Karpas-422 (cell line): ENCODE results near the gene RGS6. TPM values are rescaled to one million over a fixed set of nuclear protein-coding genes. Genes with fewer than 3 reads are reported as not detected.

Source experiments
- DNase-seq: peaks from one replicate; pipeline ENCODE4 v3.0.0-alpha.2; 2015
- H2AFZ ChIP-seq: fragments of 200-600 bp; sonication (generic); 2 replicates; pipeline ENCODE4 v1.6.1; 2014; ENCODE audit warnings: antibody characterized with exemption, low read length, mixed read lengths
- H3K27ac ChIP-seq: fragments of 200-600 bp; sonication (generic); 2 replicates; pipeline ENCODE4 v1.5.1; 2014; ENCODE audit warnings: mild to moderate bottlenecking, low read length, moderate library complexity
- H3K27me3 ChIP-seq: fragments of 200-600 bp; sonication (generic); 2 replicates; pipeline ENCODE4 v1.6.1; 2014; ENCODE audit warnings: low read length, mixed read lengths
- H3K36me3 ChIP-seq: fragments of 200-600 bp; sonication (generic); 2 replicates; pipeline ENCODE4 v1.6.1; 2014; ENCODE audit warnings: low read length, mixed read lengths; ENCODE audit not compliant: insufficient read depth
- H3K4me1 ChIP-seq: fragments of 200-600 bp; sonication (generic); 2 replicates; pipeline ENCODE4 v1.6.1; 2014; ENCODE audit warnings: mild to moderate bottlenecking, low read length, mixed read lengths
- H3K4me2 ChIP-seq: fragments of 200-600 bp; sonication (generic); 2 replicates; pipeline ENCODE4 v1.6.1; 2014; ENCODE audit warnings: low read length, low read depth, mild to moderate bottlenecking; ENCODE audit not compliant: poor library complexity, severe bottlenecking
- H3K4me3 ChIP-seq: fragments of 200-600 bp; sonication (generic); 2 replicates; pipeline ENCODE4 v1.5.1; 2014; ENCODE audit warnings: mild to moderate bottlenecking, antibody characterized with exemption, low read length, mixed read lengths
- H3K79me2 ChIP-seq: fragments of 200-600 bp; sonication (generic); 2 replicates; pipeline ENCODE4 v1.6.1; 2014; ENCODE audit warnings: mild to moderate bottlenecking, low read length, mixed read lengths
- H3K9ac ChIP-seq: fragments of 200-600 bp; sonication (generic); 2 replicates; pipeline ENCODE4 v1.6.0; 2014; ENCODE audit warnings: low read length
- H3K9me2 ChIP-seq: fragments of 200-600 bp; sonication (generic), shearing (Covaris generic); replicated peaks from 2 replicates; pipeline ENCODE4 v1.6.0; 2014; ENCODE audit warnings: mild to moderate bottlenecking, low read length, moderate library complexity; ENCODE audit not compliant: insufficient read depth
- H3K9me3 ChIP-seq: fragments of 300-700, 200-600 bp; sonication (generic); 2 replicates; pipeline ENCODE4 v1.6.1; 2014; ENCODE audit warnings: low read length, mixed read lengths
- H4K20me1 ChIP-seq: fragments of 200-600 bp; sonication (generic); 2 replicates; pipeline ENCODE4 v1.6.1; 2014; ENCODE audit warnings: mild to moderate bottlenecking, antibody characterized with exemption, low read length, low read depth; ENCODE audit not compliant: insufficient read depth
- total RNA-seq: library from RNA; depleted of rRNA; stranded (reverse); fragments of >200 nt; shearing (Covaris generic); gene quantifications from 2 replicates; pipeline ENCODE4 v1.2.3, GENCODE V29; 2014; ENCODE audit warnings: low replicate concordance

The RGS6 gene
- total RNA-seq, 1 experiment from 2014 or later: 0.07 TPM

GRCh38 chr14:72599579-72600470 is 667.6 kb downstream of the RGS6 start:
- Histone ChIP-seq H4K20me1 (peaks cover 7% of the 10 kb centered on the region; the same call in 1 of the 2 replicates), H3K9ac (no peak overlapping the region), H3K4me1 (peaks cover 18% of the 10 kb centered on the region), H3K4me3 (no peak overlapping the region), H3K4me2 (no peak overlapping the region), H3K79me2 (no peaks in the 10 kb centered on the region), H3K9me2 (no peaks in the 10 kb centered on the region), H3K27me3 (no peaks in the 10 kb centered on the region), H2AFZ (no peak overlapping the region), H3K9me3 (no peaks in the 10 kb centered on the region), H3K36me3 (no peaks in the 10 kb centered on the region), H3K27ac (no peak overlapping the region)
- no peak for DNase-seq

DNA sequence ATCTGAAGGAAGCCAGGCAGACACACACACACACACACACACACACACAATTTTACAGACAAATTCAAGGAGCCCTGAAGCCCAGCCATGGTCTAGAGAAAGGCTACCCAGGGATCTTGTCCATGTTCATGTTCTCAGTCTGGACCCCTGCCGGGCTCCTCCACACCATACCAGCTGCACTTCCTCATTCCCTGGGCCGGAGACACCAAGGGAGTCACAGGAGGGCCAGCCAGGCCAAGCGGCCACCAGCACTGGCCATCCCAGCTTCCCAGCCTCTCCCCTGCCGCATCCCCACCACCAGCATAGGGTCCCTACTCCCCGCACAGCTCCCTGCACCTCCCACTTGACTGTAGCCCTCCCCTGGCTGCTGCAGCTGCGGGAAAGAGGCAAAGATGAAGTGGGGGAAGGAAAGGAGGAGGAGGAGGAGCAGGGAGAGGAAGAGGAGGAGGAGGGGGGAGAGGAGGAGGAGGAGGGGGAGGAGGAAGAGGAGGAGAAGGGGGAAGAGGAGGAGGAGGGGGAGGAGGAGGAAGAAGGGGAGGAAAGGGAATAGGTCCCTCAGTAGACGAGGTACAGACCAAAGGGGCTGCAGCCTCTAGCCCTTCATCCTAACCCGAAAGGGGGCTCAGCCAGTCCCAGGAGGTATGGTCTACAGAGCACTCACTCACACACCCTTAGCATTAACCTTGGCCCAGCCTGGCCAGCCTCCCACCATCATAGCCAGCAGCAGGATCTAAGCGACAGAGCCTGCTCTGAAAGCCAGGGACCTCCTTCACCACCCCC is 668.5 kb downstream of the RGS6 start:
- Histone ChIP-seq H3K4me3 (no peak overlapping the region), H4K20me1 (peaks cover 7% of the 10 kb centered on the region; the same call in 1 of the 2 replicates), H3K9me2 (no peaks in the 10 kb centered on the region), H3K79me2 (no peaks in the 10 kb centered on the region), H2AFZ (no peak overlapping the region), H3K27me3 (no peaks in the 10 kb centered on the region), H3K27ac (no peak overlapping the region), H3K9ac (no peak overlapping the region), H3K9me3 (no peaks in the 10 kb centered on the region), H3K4me1 (peaks cover 18% of the 10 kb centered on the region), H3K4me2 (no peak overlapping the region), H3K36me3 (no peaks in the 10 kb centered on the region)
- no peak for DNase-seq

GRCh38 chr14:72603639-72604038 is 671.4 kb downstream of the RGS6 start:
- Histone ChIP-seq H3K4me2 (no peak overlapping the region), H3K4me3 (no peak overlapping the region), H3K27ac (no peak overlapping the region), H3K4me1 (peaks cover 4% of the 10 kb centered on the region), H3K27me3 (no peaks in the 10 kb centered on the region), H3K79me2 (no peaks in the 10 kb centered on the region), H3K9ac (no peak overlapping the region), H2AFZ (no peak overlapping the region), H3K9me2 (no peaks in the 10 kb centered on the region), H3K36me3 (no peaks in the 10 kb centered on the region), H3K9me3 (no peaks in the 10 kb centered on the region), H4K20me1 (peaks cover 4% of the 10 kb centered on the region; the same call in 1 of the 2 replicates)
- DNase-seq: no peak

DNA sequence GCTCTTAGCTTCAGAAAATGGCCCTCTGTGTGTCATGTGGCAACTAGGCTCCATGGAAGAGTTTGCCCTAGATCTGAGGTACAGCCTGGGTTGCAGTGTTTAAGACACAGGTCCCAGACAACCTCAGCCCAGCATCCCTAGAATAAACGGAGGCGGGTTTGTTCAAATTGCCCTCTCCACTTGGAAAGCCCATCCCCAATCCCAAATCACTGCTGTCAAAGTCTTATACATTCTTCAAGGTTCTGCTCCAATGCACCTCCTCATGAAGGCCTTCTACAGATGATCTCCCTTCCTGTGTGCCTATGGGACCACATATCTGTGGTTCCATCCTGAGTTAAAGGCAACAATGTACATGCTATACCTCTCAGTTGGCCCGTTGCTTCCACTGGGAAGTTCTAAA is 671.9 kb downstream of the RGS6 start:
- DNase-seq: no peak
- H3K4me2 ChIP-seq: no peak overlapping the region
- H3K4me1 ChIP-seq: no peaks in the 10 kb centered on the region
- H3K9me2 ChIP-seq: no peaks in the 10 kb centered on the region
- no peak overlapping the region for H3K4me3 ChIP-seq
- H3K27me3 ChIP-seq: no peaks in the 10 kb centered on the region
- H2AFZ ChIP-seq: no peak overlapping the region
- no peak overlapping the region for H3K27ac ChIP-seq
- no peaks in the 10 kb centered on the region for H3K36me3 ChIP-seq
- no peak overlapping the region for H3K9ac ChIP-seq
- no peaks in the 10 kb centered on the region for H4K20me1 ChIP-seq
- H3K9me3 ChIP-seq: no peaks in the 10 kb centered on the region
- H3K79me2 ChIP-seq: no peaks in the 10 kb centered on the region

DNA sequence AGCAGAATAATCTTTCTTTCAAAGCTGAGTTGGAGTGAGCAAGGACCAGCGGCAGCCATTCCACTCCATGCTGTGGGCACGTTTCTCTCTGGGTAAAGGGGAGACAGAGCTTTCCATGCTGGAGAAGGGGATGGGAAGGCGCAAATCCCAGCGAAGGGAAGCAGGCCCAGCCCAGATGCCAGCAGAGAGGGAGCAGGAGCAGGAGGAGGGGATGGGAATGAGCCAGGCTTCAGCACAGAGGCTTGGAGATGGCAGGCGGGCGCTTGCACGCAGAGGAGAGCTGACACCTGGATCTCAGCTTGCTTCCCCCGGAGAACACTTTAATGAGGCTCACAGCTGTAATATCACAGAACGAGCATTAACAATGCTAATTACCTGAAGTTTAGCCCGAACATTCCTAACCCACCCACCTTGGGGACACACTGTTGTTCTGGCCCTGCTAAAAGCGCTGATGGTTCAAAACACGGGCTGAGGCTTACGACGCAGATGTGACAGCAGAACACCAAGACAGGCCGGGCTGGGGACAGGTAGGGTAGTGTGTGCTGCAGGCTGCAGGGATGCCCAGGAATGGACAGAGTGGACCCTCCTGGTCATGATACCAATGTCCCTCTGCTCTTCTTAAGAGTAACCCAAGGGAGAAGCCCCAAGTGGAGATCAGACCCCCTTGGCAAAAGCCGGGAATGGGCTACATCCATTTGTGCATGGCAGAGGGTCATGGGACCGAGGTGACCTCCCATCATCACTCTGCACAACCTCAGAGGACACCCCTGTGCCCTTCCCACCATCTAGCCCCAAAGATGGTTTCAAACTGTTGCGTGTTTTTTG is 673.1 kb downstream of the RGS6 start:
- H3K36me3 ChIP-seq: no peaks in the 10 kb centered on the region
- no peak for DNase-seq
- H3K27ac ChIP-seq: no peak overlapping the region
- H3K27me3 ChIP-seq: no peaks in the 10 kb centered on the region
- no peaks in the 10 kb centered on the region for H3K9me3 ChIP-seq
- H3K9me2 ChIP-seq: no peaks in the 10 kb centered on the region
- H4K20me1 ChIP-seq: no peaks in the 10 kb centered on the region
- no peaks in the 10 kb centered on the region for H3K79me2 ChIP-seq
- no peak overlapping the region for H3K4me3 ChIP-seq
- no peak overlapping the region for H3K4me2 ChIP-seq
- H3K9ac ChIP-seq: no peak overlapping the region
- no peaks in the 10 kb centered on the region for H3K4me1 ChIP-seq
- H2AFZ ChIP-seq: no peak overlapping the region

- DNase-seq: no peak
- H2AFZ ChIP-seq: no peak overlapping the region
- H3K4me2 ChIP-seq: no peak overlapping the region
- no peaks in the 10 kb centered on the region for H4K20me1 ChIP-seq
- no peak overlapping the region for H3K4me3 ChIP-seq
- no peaks in the 10 kb centered on the region for H3K4me1 ChIP-seq
- H3K9ac ChIP-seq: no peak overlapping the region
- H3K79me2 ChIP-seq: no peaks in the 10 kb centered on the region
- H3K27me3 ChIP-seq: no peaks in the 10 kb centered on the region
- no peak overlapping the region for H3K27ac ChIP-seq
- no peaks in the 10 kb centered on the region for H3K9me2 ChIP-seq
- H3K36me3 ChIP-seq: no peaks in the 10 kb centered on the region
- no peaks in the 10 kb centered on the region for H3K9me3 ChIP-seq
These were observed 673.6 kb downstream of the RGS6 start for GRCh38 chr14:72605921-72606220.

- Histone ChIP-seq H2AFZ (no peak overlapping the region), H3K9me2 (no peaks in the 10 kb centered on the region), H3K9me3 (no peaks in the 10 kb centered on the region)
These were observed 674.6 kb downstream of the RGS6 start for GRCh38 chr14:72606879-72607278.

More at GRCh38 chr14:72606879-72607278, 674.6 kb downstream of the RGS6 start:
- Histone ChIP-seq H3K4me3 (no peak overlapping the region), H3K36me3 (no peaks in the 10 kb centered on the region), H3K4me1 (no peaks in the 10 kb centered on the region), H3K27ac (no peak overlapping the region), H3K27me3 (no peaks in the 10 kb centered on the region), H3K4me2 (no peak overlapping the region), H3K9ac (no peak overlapping the region), H4K20me1 (no peaks in the 10 kb centered on the region), H3K79me2 (no peaks in the 10 kb centered on the region)
- DNase-seq: no peak
